OCI-LY1 (cell line): ENCODE measurements around the gene BTN1A1.

Experiments
- EZH2 ChIP-seq: fragments of 200-600 bp; sonication (generic), shearing (Covaris generic); IDR thresholded peaks from 2 replicates; pipeline ENCODE4 v1.8.0; 2017; ENCODE audit warnings: borderline replicate concordance, mixed run types, mild to moderate bottlenecking, antibody characterized with exemption, low read length, moderate library complexity, mixed read lengths
- TF ChIP-seq, protein P1 (sequence below): fragments of 200-600 bp; sonication (generic), shearing (Covaris generic); IDR thresholded peaks from 2 replicates; pipeline ENCODE4 v1.5.1; 2017; ENCODE audit warnings: mild to moderate bottlenecking, antibody characterized with exemption, low read length, moderate library complexity, mixed read lengths

DNA sequence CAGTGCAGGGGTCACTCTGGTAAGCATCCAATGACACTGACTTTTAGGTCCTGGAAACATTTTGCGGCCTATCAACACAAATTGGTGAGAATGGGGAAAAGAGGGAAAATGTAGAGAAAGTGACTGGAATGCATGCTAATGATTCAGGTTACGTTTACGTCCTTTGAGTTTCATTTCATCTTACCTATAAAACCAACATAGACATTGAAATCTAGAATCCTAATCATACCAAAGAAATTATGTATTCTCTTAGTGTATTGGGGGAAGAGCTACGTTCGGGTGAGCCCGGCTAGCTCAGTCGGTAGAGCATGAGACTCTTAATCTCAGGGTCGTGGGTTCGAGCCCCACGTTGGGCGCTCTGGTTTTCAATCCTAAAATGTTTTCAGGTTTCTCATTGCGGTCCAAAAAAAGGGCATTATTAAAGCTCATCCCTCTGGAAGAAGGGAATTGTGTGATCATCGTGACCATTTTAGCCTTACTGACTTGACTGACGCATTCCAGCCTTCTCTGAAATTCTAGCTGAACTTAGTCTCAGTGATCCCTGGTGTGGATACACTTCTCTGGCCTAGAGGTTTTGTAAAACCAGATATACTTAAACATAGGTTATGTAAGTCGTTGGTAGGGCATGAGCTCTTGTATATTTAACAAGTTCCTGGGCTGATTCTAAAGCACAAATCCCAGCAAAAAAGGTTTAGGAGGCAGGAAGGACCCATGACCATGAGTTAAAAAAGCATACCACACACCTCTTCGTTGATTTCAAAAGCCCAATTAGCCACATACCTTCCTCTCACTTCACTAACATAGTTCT lies 56.4 kb downstream of the BTN1A1 start:
- TF ChIP-seq, protein P1, sequence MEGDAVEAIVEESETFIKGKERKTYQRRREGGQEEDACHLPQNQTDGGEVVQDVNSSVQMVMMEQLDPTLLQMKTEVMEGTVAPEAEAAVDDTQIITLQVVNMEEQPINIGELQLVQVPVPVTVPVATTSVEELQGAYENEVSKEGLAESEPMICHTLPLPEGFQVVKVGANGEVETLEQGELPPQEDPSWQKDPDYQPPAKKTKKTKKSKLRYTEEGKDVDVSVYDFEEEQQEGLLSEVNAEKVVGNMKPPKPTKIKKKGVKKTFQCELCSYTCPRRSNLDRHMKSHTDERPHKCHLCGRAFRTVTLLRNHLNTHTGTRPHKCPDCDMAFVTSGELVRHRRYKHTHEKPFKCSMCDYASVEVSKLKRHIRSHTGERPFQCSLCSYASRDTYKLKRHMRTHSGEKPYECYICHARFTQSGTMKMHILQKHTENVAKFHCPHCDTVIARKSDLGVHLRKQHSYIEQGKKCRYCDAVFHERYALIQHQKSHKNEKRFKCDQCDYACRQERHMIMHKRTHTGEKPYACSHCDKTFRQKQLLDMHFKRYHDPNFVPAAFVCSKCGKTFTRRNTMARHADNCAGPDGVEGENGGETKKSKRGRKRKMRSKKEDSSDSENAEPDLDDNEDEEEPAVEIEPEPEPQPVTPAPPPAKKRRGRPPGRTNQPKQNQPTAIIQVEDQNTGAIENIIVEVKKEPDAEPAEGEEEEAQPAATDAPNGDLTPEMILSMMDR, result no peak
- no peak for TF ChIP-seq EZH2
